Calu3 (cell line): ENCODE results near the gene AP2A1. TPM values are rescaled to one million over a fixed set of nuclear protein-coding genes. Genes with fewer than 3 reads are reported as not detected.

Experiments used
- microRNA-seq: library from miRNA; unstranded; fragments of <30 nt; microRNA quantifications from one replicate; pipeline ENCODE4 v1.2.0, GENCODE V29; 2022
- total RNA-seq: library from RNA; stranded (reverse); gene quantifications from 2 replicates; pipeline ENCODE4 v1.2.3, GENCODE V29; 2022

AP2A1 gene
- total RNA-seq, 1 experiment from 2014 or later: 89.0 TPM

Small RNA genes within 50 kb of the gene (microRNA-seq; reads per million reads assigned to microRNA genes)
- 6.0 reads per million, percentile 20 among the genes with 10 or more reads in this experiment for gene MIR4749
- gene MIR6799: not detected
- 2.5 reads per million for gene MIR6800

Other genes starting within 250 kb of the AP2A1 start
- gene RCN3, start 239.0 kb upstream of the AP2A1 start, total RNA-seq: 5.0 and 7.6 TPM in 2 replicates
- gene NOSIP, start 186.4 kb upstream of the AP2A1 start, total RNA-seq: 76.9 and 81.2 TPM in 2 replicates
- 19.0 and 22.1 TPM in 2 replicates for gene PRRG2, start 185.7 kb upstream of the AP2A1 start, total RNA-seq
- 51.4 and 53.0 TPM in 2 replicates for gene PRR12, start 175.8 kb upstream of the AP2A1 start, total RNA-seq
- gene RRAS, start 126.9 kb upstream of the AP2A1 start, total RNA-seq: 70.4 and 82.2 TPM in 2 replicates
- gene SCAF1, start 124.8 kb upstream of the AP2A1 start, total RNA-seq: 129 and 137 TPM in 2 replicates
- gene IRF3, start 101.1 kb upstream of the AP2A1 start, total RNA-seq: 189 and 191 TPM in 2 replicates
- 66.5 and 70.8 TPM in 2 replicates for gene BCL2L12, start 101.1 kb upstream of the AP2A1 start, total RNA-seq
- gene PRMT1, start 89.7 kb upstream of the AP2A1 start, total RNA-seq: 350 and 369 TPM in 2 replicates
- 17.0 and 18.5 TPM in 2 replicates for gene ADM5, start 77.4 kb upstream of the AP2A1 start, total RNA-seq
- gene CPT1C, start 75.9 kb upstream of the AP2A1 start, total RNA-seq: 0.57 and 1.4 TPM in 2 replicates
- gene TSKS, start 3.7 kb upstream of the AP2A1 start, total RNA-seq: not detected in 2 replicates
- gene FUZ, start 46.3 kb downstream of the AP2A1 start, total RNA-seq: 12.2 and 17.0 TPM in 2 replicates
- 89.7 and 95.8 TPM in 2 replicates for gene MED25, start 51.3 kb downstream of the AP2A1 start, total RNA-seq
- gene PTOV1, start 84.2 kb downstream of the AP2A1 start, total RNA-seq: 231 and 256 TPM in 2 replicates
- gene PNKP, start 100.6 kb downstream of the AP2A1 start, total RNA-seq: 185 and 189 TPM in 2 replicates
- gene AKT1S1, start 110.4 kb downstream of the AP2A1 start, total RNA-seq: 58.9 and 65.2 TPM in 2 replicates
- gene TBC1D17, start 110.7 kb downstream of the AP2A1 start, total RNA-seq: 54.7 and 56.9 TPM in 2 replicates
- 8.2 and 10.7 TPM in 2 replicates for gene IL4I1, start 129.9 kb downstream of the AP2A1 start, total RNA-seq
- 30.7 and 40.6 TPM in 2 replicates for gene ATF5, start 162.2 kb downstream of the AP2A1 start, total RNA-seq
- 116 and 124 TPM in 2 replicates for gene NUP62, start 162.5 kb downstream of the AP2A1 start, total RNA-seq
- gene SIGLEC11, start 194.2 kb downstream of the AP2A1 start, total RNA-seq: not detected in 2 replicates